Adrenal gland (tissue), 12 donors: ENCODE measurements around the gene DMRTC1. TPM values are rescaled to one million over a fixed set of nuclear protein-coding genes. Genes with fewer than 3 reads are reported as not detected.
"Not testable (repeated sequence)": the region's sequence is repeated elsewhere in the genome, so short reads cannot be mapped to it uniquely, and the experiment has no call there.

ENCODE experiments used
- DNase-seq, 7 donors: peaks; one replicate each; pipeline ENCODE4 v3.0.0-alpha.2; 2019 to 2020
- H3K27ac ChIP-seq, 5 donors: fragments of 200-600 bp; sonication (generic) in 4 of 5; 1 replicate in 3 of 5; 2 replicates in 2 of 5; pipeline versions ENCODE4 v1.5.1 to v1.8.0; 2016 to 2020; ENCODE audit warnings: mild to moderate bottlenecking in 1 of 5
- H3K27me3 ChIP-seq: fragments of 200-600 bp; 2 replicates; pipeline ENCODE4 v1.8.0; 2021
- H3K36me3 ChIP-seq, 2 donors: fragments of 200-600 bp; replicated peaks in 1 of 2; 1 replicate in 1 of 2; 2 replicates in 1 of 2; pipeline versions ENCODE4 v1.5.1 to v1.8.0; 2018 to 2022
- H3K4me1 ChIP-seq, 2 donors: fragments of 200-600 bp; replicated peaks in 1 of 2; 1 replicate in 1 of 2; 2 replicates in 1 of 2; pipeline versions ENCODE4 v1.5.1 to v1.8.0; 2018 to 2021
- H3K4me3 ChIP-seq, 4 donors: fragments of 200-600 bp; sonication (generic) in 3 of 4; one replicate each; pipeline ENCODE4 v1.5.1; 2016 to 2018
- H3K9me3 ChIP-seq, 3 donors: fragments of 200-600 bp; sonication (generic) in 1 of 3; replicated peaks in 1 of 3; 1 replicate in 2 of 3; 2 replicates in 1 of 3; pipeline versions ENCODE4 v1.5.1 to v1.8.0; 2016 to 2021
- WGBS, 4 donors: extraction: QIAGEN DNeasy Blood & Tissue Kit in 2 of 4; methylation state at CpG; one replicate each; pipeline versions ENCODE4 v1.1.5 to v1.1.7; 2013 to 2017; 5-methylcytosine and 5-hydroxymethylcytosine counted together
- intact Hi-C, 2 donors: fragments of 100-400 bp; cut with DNase I; formaldehyde crosslinking; loops; one replicate each; pipeline versions ENCODE4 v1.14.1 to v1.15.0; 2022 to 2023
- polyA plus RNA-seq, 3 donors: library from polyadenylated mRNA; stranded (reverse); fragments of 200-250 nt in 2 of 3; fragments of 350-450 nt in 1 of 3; fragmentation: Illumina TruSeq in 1 of 3; extraction: RNeasy Lipid Tissue Mini Kit (QIAGEN cat#74804) in 1 of 3; gene quantifications; one replicate each; pipeline ENCODE4 v1.2.3, GENCODE V29; 2013 to 2014
- total RNA-seq, 9 donors: library from RNA; depleted of rRNA in 4 of 9; stranded (reverse); fragments of >200 nt in 4 of 9; fragments of 120-200 nt in 1 of 9; fragmentation: NEBNext Ultra II Directional in 1 of 9; extraction: Animal tissue kit (Norgen Biotek cat#: 25700) in 1 of 9; gene quantifications; one replicate each; pipeline versions ENCODE4 v1.1.0 to v1.2.4, GENCODE V29; 2013 to 2023
- donor health status: healthy with polysubstance abuse.
- donor health status: Bipolar disorder and iron deficiency.
- donor health status: DM: yes; HTN: yes; CAD: no.
- donor health status: DM: no; HTN: no; CAD: no.
- donor health status: DM: no; HTN: no; CAD: no.
- donor health status: DM: yes; HTN: yes; CAD: no.

Gene DMRTC1
- total and polyA plus RNA-seq, 12 donors = 0.03 to 1.3 (median 0.32) TPM; not detected in 4

- H3K9me3 ChIP-seq, intact Hi-C loops, DNase-seq, H3K27ac ChIP-seq, H3K4me3 ChIP-seq, H3K27me3 ChIP-seq, H3K36me3 ChIP-seq, H3K4me1 ChIP-seq: not testable (repeated sequence)
- WGBS, 4 donors = 68 to 82% (median 76%) methylated on average over 3 of the region's 5 CpGs; no CpG with 5 or more reads in 1 of the 4 donors
Observed at GRCh38 chrX:72916096-72916495, 27.5 kb downstream of the DMRTC1 start.

DNA sequence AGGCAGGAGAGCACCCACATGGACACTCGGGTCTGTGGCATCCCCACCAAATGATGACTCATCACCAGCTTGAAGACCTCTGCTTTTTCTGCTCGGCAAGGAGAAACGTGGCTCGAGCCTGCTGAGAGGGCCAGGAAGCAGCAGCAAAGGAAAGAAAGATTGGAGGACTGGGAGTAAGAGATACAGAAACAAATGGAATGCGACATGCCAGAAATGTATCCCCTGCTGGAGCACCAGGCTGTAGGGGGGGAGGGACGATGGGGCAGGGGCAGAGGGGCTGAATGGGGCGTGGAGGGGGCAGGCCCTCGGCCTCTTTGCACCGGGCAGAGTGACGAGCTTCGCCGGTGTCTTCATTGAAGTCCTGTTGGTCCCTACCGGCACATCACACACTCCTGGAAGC lies 31.3 kb downstream of the DMRTC1 start, which contains the start of gene FAM236C:
Gene FAM236C (plus strand): TSS at position 301 of the 400 bp plus-strand sequence. CDS start 100 bp downstream, outside the sequence.
- H3K4me1 ChIP-seq, intact Hi-C loops, H3K4me3 ChIP-seq, DNase-seq, H3K9me3 ChIP-seq, H3K27ac ChIP-seq, H3K27me3 ChIP-seq, H3K36me3 ChIP-seq: not testable (repeated sequence)
- WGBS, 4 donors = no CpG with 5 or more reads among the region's 13 CpGs

- H3K4me1 ChIP-seq, H3K27me3 ChIP-seq, H3K9me3 ChIP-seq, H3K4me3 ChIP-seq, H3K36me3 ChIP-seq, intact Hi-C loops, H3K27ac ChIP-seq, DNase-seq: not testable (repeated sequence)
- no CpG with 5 or more reads among the region's 14 CpGs for WGBS, 4 donors
Observed at GRCh38 chrX:72889740-72890139, 53.9 kb downstream of the DMRTC1 start.

DNA sequence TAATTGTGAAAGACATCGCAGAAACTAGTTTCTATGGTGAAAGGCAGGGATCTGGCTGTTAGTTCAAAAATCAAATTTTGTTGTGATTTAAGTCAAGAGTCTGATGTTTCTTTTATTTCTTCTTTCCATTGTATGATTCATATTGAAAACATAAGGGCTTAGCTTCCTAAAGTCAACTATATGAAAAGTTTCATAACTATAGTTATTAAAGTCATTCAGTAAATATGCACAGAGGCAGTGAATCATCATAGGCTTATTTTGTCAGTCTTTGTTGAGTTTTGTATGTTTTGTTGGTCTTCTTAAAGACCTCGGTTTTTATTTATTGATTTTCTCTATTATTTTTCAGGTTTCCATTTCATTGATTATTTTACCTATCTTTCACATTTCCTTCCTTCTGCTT lies 60.7 kb downstream of the DMRTC1 start:
- DNase-seq, H3K4me1 ChIP-seq, H3K27ac ChIP-seq, H3K27me3 ChIP-seq, H3K9me3 ChIP-seq, intact Hi-C loops, H3K36me3 ChIP-seq, H3K4me3 ChIP-seq: not testable (repeated sequence)
- WGBS, 4 donors = no CpG with 5 or more reads among the region's 2 CpGs

GRCh38 chrX:72837532-72837931 lies 106.1 kb downstream of the DMRTC1 start:
- H3K9me3 ChIP-seq, DNase-seq, H3K27ac ChIP-seq, intact Hi-C loops, H3K36me3 ChIP-seq, H3K27me3 ChIP-seq, H3K4me1 ChIP-seq, H3K4me3 ChIP-seq: not testable (repeated sequence)
- WGBS, 4 donors = no CpG with 5 or more reads among the region's 2 CpGs

DNA sequence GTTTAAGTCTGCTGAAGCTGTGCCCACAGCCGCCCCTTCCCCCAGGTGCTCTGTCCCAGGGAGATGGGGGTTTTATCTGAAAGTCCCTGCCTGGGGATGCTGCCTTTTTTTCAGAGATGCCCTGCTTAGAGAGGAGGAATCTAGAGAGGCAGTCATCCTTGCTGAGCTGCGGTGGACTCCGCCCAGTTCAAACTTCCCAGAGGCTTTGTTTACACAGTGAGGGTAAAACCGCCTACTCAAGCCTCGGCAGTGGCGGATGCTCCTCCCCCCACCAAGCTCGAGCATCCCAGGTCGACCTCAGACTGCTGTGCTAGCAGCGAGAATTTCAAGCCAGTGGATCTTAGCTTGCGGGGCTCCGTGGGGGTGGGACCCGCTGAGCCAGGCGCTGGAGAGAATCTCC lies 112.9 kb downstream of the DMRTC1 start:
- intact Hi-C loops = not testable (repeated sequence)

More for the DNA sequence above, 112.9 kb downstream of the DMRTC1 start:
- H3K4me1 ChIP-seq, DNase-seq, H3K27ac ChIP-seq, H3K27me3 ChIP-seq, H3K9me3 ChIP-seq, H3K4me3 ChIP-seq, H3K36me3 ChIP-seq: not testable (repeated sequence)
- no CpG with 5 or more reads among the region's 13 CpGs for WGBS, 4 donors

Other genes with a start within 250 kb of the DMRTC1 start
- gene PHKA1, start 229.5 kb downstream of the DMRTC1 start, total RNA-seq = 10 to 100 TPM; 18.5 to 46.4 (median 40.5) TPM
- 10 to 100 TPM; 11.8 to 22.6 (median 11.9) TPM for gene PHKA1, start 229.5 kb downstream of the DMRTC1 start, polyA plus RNA-seq
- 1 to 10 TPM in 1 of 9 donors, under 1 TPM in 4, not detected in 4; 0.28 to 1.3 (median 0.42) TPM for gene DMRTC1B, start 166.9 kb downstream of the DMRTC1 start, total RNA-seq
- 1 to 10 TPM in 1 of 3 donors, under 1 TPM in 2; 0.67 to 2.3 (median 0.80) TPM for gene DMRTC1B, start 166.9 kb downstream of the DMRTC1 start, polyA plus RNA-seq
- gene FAM236B, start 161.2 kb downstream of the DMRTC1 start, total RNA-seq = not detected
- gene FAM236B, start 161.2 kb downstream of the DMRTC1 start, polyA plus RNA-seq = not detected
- gene FAM236D, start 135.6 kb downstream of the DMRTC1 start, total RNA-seq = not detected
- not detected for gene FAM236D, start 135.6 kb downstream of the DMRTC1 start, polyA plus RNA-seq
- not detected for gene FAM236C, start 31.2 kb downstream of the DMRTC1 start, total RNA-seq
- not detected for gene FAM236C, start 31.2 kb downstream of the DMRTC1 start, polyA plus RNA-seq
- not detected for gene FAM236A, start 5.6 kb downstream of the DMRTC1 start, total RNA-seq
- not detected for gene FAM236A, start 5.6 kb downstream of the DMRTC1 start, polyA plus RNA-seq
- gene PABPC1L2B, start 59.1 kb upstream of the DMRTC1 start, total RNA-seq = 1 to 10 TPM in 1 of 9 donors, under 1 TPM in 2, not detected in 6; 0.11 to 1.8 (median 0.41) TPM
- gene PABPC1L2B, start 59.1 kb upstream of the DMRTC1 start, polyA plus RNA-seq = under 1 TPM; 0.03 to 0.42 (median 0.32) TPM
- 1 to 10 TPM in 1 of 9 donors, under 1 TPM in 1, not detected in 7; 0.69 to 1.1 TPM for gene PABPC1L2A, start 135.7 kb upstream of the DMRTC1 start, total RNA-seq
- 1 to 10 TPM in 1 of 3 donors, under 1 TPM in 2; 0.17 to 1.1 (median 0.32) TPM for gene PABPC1L2A, start 135.7 kb upstream of the DMRTC1 start, polyA plus RNA-seq